ENCODE measurements around the gene GMPR.

Gene GMPR

DNA sequence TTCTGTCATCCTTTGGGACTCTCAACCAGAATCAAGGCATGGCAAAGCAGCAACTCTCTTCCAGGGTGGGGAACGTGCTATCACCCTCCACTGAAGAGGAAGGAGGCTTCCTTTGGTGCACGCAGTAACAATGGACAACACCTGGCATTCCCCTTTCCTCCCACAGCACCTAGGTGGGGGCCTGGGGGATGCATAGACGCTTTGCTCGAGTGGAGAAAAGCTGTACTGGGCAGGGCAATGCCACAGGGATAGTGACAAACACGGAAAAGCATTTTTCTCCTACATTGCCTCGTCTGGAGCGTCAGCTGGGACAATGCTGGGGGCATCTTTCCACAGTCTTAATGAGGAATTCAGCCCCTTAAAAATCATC is 82.9 kb downstream of the GMPR start:
- TF ChIP-seq, protein P1, sequence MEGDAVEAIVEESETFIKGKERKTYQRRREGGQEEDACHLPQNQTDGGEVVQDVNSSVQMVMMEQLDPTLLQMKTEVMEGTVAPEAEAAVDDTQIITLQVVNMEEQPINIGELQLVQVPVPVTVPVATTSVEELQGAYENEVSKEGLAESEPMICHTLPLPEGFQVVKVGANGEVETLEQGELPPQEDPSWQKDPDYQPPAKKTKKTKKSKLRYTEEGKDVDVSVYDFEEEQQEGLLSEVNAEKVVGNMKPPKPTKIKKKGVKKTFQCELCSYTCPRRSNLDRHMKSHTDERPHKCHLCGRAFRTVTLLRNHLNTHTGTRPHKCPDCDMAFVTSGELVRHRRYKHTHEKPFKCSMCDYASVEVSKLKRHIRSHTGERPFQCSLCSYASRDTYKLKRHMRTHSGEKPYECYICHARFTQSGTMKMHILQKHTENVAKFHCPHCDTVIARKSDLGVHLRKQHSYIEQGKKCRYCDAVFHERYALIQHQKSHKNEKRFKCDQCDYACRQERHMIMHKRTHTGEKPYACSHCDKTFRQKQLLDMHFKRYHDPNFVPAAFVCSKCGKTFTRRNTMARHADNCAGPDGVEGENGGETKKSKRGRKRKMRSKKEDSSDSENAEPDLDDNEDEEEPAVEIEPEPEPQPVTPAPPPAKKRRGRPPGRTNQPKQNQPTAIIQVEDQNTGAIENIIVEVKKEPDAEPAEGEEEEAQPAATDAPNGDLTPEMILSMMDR (IDR thresholded peaks at IDR 0.05; ENCODE audit: insufficient read depth, low read depth, low read length, missing control alignments) = no peak
- no peak for DNase-seq (ENCODE audit: low read depth)
- no peak overlapping the region for H3K4me3 ChIP-seq (ENCODE audit: low read length)

DNA sequence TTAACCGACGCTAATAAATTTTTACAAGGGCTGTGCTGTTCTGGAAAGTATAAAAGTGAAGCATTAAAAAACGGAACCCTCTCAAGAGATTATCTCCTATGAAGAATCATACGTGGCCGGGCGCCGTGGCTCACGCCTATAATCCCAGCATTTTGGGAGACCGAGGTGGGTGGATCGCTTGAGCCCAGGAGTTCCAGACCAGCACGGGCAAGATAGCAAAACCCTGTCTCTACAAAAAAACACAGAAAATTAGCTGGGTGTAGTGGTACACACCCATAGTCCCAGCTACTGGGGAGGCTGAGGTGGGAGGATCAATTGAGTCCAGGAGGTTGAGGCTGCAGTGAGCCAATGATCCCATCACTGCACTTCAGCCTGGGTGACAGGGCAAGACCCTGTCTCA is 83.4 kb downstream of the GMPR start:
- H3K4me3 ChIP-seq (ENCODE audit: low read length) = no peak overlapping the region
- TF ChIP-seq, protein P1 (IDR thresholded peaks at IDR 0.05; ENCODE audit: insufficient read depth, low read depth, low read length, missing control alignments) = no peak
- DNase-seq (ENCODE audit: low read depth) = no peak

DNA sequence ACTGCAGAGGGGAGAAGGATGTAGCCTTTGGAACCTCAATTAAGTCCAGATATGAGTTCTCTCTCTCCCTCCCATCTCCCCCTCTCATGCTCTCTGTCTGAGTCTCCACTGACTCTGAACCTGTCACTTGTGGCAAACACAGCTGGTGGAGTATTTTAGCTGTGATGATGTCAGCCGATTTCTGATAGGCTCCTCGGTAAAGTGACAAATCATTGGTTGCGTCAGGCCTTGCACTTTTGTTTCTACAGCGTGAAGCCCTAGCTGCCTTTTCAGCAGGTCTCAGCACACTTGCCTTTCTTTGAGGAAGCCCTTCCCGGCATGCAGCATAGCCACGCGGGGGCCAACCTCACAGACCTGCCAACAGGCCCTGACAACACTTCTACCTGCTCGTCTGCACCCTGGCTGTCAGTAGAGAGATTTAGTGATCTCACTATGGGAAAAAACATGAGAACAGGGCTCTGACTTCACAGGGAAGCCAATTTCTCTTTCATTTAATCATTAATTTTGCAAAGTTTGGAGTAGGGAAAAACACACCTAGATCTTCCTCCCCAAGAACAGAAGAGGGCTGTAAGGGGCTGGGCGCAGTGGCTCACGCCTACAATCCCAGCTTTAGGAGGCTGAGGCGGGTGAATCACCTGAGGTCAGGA is 84.4 kb downstream of the GMPR start:
- DNase-seq (ENCODE audit: low read depth) = peak; percentile 92
- no peak overlapping the region for H3K4me3 ChIP-seq (ENCODE audit: low read length)
- TF ChIP-seq, protein P1 (IDR thresholded peaks at IDR 0.05; ENCODE audit: insufficient read depth, low read depth, low read length, missing control alignments) = no peak

DNA sequence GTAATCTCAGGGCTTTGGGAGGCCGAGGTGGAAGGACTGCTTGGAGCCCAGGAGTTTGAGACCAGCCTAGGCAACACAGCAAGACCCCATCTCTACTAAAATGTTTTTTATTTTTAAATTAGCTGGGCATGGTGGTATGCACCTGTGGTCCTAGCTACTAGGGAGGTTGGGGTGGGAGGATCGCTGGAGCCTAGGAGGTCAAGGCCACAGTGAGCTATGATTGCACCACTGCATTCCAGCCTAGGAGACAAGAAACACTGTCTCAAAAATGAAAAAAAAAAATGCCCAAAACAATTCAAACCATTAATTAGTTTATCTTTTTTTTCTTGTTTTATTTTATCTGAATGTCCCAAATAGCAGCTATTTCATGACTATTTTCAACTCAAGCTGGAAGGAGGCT is 85.8 kb downstream of the GMPR start:
- no peak for DNase-seq (ENCODE audit: low read depth)
- TF ChIP-seq, protein P1 (IDR thresholded peaks at IDR 0.05; ENCODE audit: insufficient read depth, low read depth, low read length, missing control alignments) = no peak

DNA sequence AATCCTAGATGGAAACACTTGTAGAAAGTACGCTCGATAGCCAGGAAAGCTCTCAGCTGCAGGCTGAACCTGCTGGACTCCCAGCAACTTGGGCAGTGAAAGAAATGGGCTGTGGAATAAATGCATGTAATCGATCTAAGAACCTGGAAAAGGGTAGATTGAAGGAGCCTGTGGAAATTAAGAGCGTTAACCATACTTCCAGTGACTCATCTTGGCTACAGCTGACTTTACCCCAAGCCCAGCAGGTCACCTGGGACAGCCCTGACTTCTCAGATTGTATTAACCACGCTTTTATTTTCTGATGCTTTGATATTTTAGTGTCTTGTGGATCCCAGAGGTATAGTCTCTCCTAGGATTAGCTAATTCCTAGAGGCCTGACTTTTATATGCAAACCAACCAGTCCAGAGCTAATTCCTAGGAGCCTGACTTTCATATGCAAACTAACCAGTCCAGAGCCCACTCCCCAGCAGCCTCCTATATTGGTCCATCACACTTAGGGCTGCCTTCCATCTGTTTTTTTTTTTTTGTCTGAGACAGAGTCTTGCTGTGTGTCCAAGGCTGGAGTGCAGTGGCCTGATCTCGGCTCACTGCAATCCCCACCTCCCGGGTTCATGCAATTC is 86.3 kb downstream of the GMPR start:
- H3K4me3 ChIP-seq (ENCODE audit: low read length) = no peak overlapping the region
- no peak for DNase-seq (ENCODE audit: low read depth)
- TF ChIP-seq, protein P1 (IDR thresholded peaks at IDR 0.05; ENCODE audit: insufficient read depth, low read depth, low read length, missing control alignments) = no peak

More for the DNA sequence above, 85.8 kb downstream of the GMPR start:
- H3K4me3 ChIP-seq (ENCODE audit: low read length) = no peak overlapping the region

DNA sequence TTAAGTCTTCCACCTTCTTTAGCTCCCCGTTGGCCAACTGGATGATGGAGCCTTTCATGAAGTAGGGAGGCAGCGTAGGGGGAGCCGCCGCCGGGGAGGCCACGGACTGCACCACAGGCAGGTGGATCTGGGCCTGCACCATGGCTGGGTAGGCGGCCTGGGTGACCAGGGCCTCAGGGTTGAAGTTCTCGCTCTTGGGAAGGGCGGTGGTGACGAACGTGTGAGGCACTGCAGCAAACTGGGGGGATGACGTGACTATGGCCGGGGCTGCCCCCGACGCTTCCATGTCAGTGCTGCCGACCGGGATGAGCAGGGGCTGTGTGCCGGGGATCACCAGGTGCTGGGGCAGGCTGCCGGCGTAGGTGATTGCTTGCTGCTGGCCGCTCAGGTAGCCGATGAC is 88.1 kb downstream of the GMPR start:
- no peak for DNase-seq (ENCODE audit: low read depth)
- TF ChIP-seq, protein P1 (IDR thresholded peaks at IDR 0.05; ENCODE audit: insufficient read depth, low read depth, low read length, missing control alignments) = no peak
- no peak overlapping the region for H3K4me3 ChIP-seq (ENCODE audit: low read length)

Data from epithelial cell of esophagus (primary cell).